Motor neuron (in vitro differentiated cells): ENCODE results near the gene KBTBD6. TPM values are rescaled to one million over a fixed set of nuclear protein-coding genes. Genes with fewer than 3 reads are reported as not detected.
"Not testable (repeated sequence)": the region's sequence is repeated elsewhere in the genome, so short reads cannot be mapped to it uniquely, and the experiment has no call there.

ENCODE experiments used
- ATAC-seq, 8 experiments: fragments of 200-7000 bp; cut with Tn5 transposase; replicated peaks in 6 of 8; 2 replicates each; pipeline ENCODE4 v1.8.0; 2021; ENCODE audit warnings: mild to moderate bottlenecking in 8 of 8, moderate library complexity in 8 of 8
- H3K27ac ChIP-seq, 2 donors: fragments of 250-450 bp; sonication (Bioruptor Pico); 2 replicates each; pipeline ENCODE4 v1.9.0; 2021; ENCODE audit warnings: antibody characterized with exemption in 2 of 2, mild to moderate bottlenecking in 2 of 2, moderate library complexity in 1 of 2
- H3K4me1 ChIP-seq, 2 donors: fragments of 250-450 bp; sonication (Bioruptor Pico); replicated peaks in 1 of 2; 2 replicates each; pipeline ENCODE4 v1.6.1; 2021; ENCODE audit warnings: antibody characterized with exemption in 2 of 2, mild to moderate bottlenecking in 2 of 2, moderate library complexity in 1 of 2
- H3K4me3 ChIP-seq, 5 donors: fragments of 250-450 bp; sonication (Bioruptor Pico); 2 replicates each; pipeline ENCODE4 v1.9.0; 2021; ENCODE audit warnings: antibody characterized with exemption in 5 of 5, mild to moderate bottlenecking in 5 of 5, moderate library complexity in 4 of 5
- WGBS, 10 experiments: fragments of 450-650 bp; shearing (Covaris generic); methylation state at CpG; one replicate each; pipeline ENCODE4 v1.0.0; 2022; 5-methylcytosine and 5-hydroxymethylcytosine counted together
- in situ Hi-C, 9 experiments: fragments of 400-800 bp; cut with MboI; loops; one replicate each; pipeline ENCODE4 v1.15.0; 2021; ENCODE audit warnings: low sequenced_read_pairs in 9 of 9, low pct_unique_long_range_greater_than_20kb in 2 of 9; ENCODE audit not compliant: unreplicated experiment in 9 of 9
- total RNA-seq, 8 experiments: library from RNA; unstranded; fragments of 300-600 nt; gene quantifications; 2 replicates each; pipeline versions ENCODE4 v1.2.3 to v1.2.4, GENCODE V29; 2022

KBTBD6 gene
- total RNA-seq, 8 experiments from 2014 or later, result 15.0 to 50.2 (median 24.2) TPM

GRCh38 chr13:41150058-41150457 lies 17.5 kb upstream of the KBTBD6 start:
- no peak overlapping the region for H3K4me3 ChIP-seq
- in situ Hi-C loops, result no loop called here
- no peak overlapping the region for H3K27ac ChIP-seq
- 25 to 100% (median 74%) methylated on average over 1 to 2 of the region's 2 CpGs; no CpG with 5 or more reads in 2 of the 10 experiments for WGBS, 10 experiments
- no peak for ATAC-seq
- no peaks in the 10 kb centered on the region for H3K4me1 ChIP-seq

- Histone ChIP-seq H3K27ac (no peak overlapping the region), H3K4me3 (no peak overlapping the region), H3K4me1 (no peaks in the 10 kb centered on the region)
- WGBS, 10 experiments, result 30 to 100% (median 85%) methylated on average over 1 to 3 of the region's 3 CpGs; no CpG with 5 or more reads in 2 of the 10 experiments
- in situ Hi-C loops, result no loop called here
- no peak for ATAC-seq
Observed at GRCh38 chr13:41148419-41149283, 16.0 kb upstream of the KBTBD6 start.

GRCh38 chr13:41145136-41145908 lies 12.7 kb upstream of the KBTBD6 start:
- Histone ChIP-seq H3K27ac (no peak overlapping the region), H3K4me1 (no peaks in the 10 kb centered on the region), H3K4me3 (no peak overlapping the region)
- in situ Hi-C loops, result no loop called here
- ATAC-seq, result peak in 3 of 8 experiments; percentile 46 to 94 (median 69)
- 0 to 95% (median 59%) methylated on average over 1 to 4 of the region's 4 CpGs; no CpG with 5 or more reads in 2 of the 10 experiments for WGBS, 10 experiments

- H3K4me1 ChIP-seq, result no peaks in the 10 kb centered on the region
- H3K4me3 ChIP-seq, result no peak overlapping the region
- ATAC-seq, result no peak
- no peak overlapping the region for H3K27ac ChIP-seq
- in situ Hi-C loops, result no loop called here
- 60 to 93% (median 83%) methylated on average over 1 to 2 of the region's 2 CpGs; no CpG with 5 or more reads in 3 of the 10 experiments for WGBS, 10 experiments
Observed at GRCh38 chr13:41144576-41144975, 12.0 kb upstream of the KBTBD6 start.

GRCh38 chr13:41139296-41139966 lies 6.8 kb upstream of the KBTBD6 start:
- ATAC-seq, result peak in 3 of 8 experiments; percentile 93 to 97 (median 94)
- WGBS, 10 experiments, result 0 to 96% (median 63%) methylated on average over 1 to 3 of the region's 3 CpGs
- H3K27ac ChIP-seq, result no peak overlapping the region
- in situ Hi-C loops, result no loop called here
- H3K4me3 ChIP-seq, result no peak overlapping the region
- no peaks in the 10 kb centered on the region for H3K4me1 ChIP-seq

GRCh38 chr13:41137951-41138350 lies 5.3 kb upstream of the KBTBD6 start:
- Histone ChIP-seq H3K4me1 (peaks cover 5 to 6% of the 10 kb centered on the region in 2 donors), H3K27ac (no peak overlapping the region), H3K4me3 (no peak overlapping the region)
- ATAC-seq, result no peak
- in situ Hi-C loops, result no loop called here
- WGBS, 10 experiments, result 93 to 100% (median 100%) methylated on average over 2 of the region's 2 CpGs; no CpG with 5 or more reads in 5 of the 10 experiments

- in situ Hi-C loops, result no loop called here
- ATAC-seq, result no peak
- H3K27ac ChIP-seq, result no peak overlapping the region
Observed at GRCh38 chr13:41137241-41137640, 4.6 kb upstream of the KBTBD6 start.

GRCh38 chr13:41136396-41137031 lies 3.9 kb upstream of the KBTBD6 start:
- H3K4me3 ChIP-seq, result no peak overlapping the region
- H3K4me1 ChIP-seq, result peaks cover 5 to 10% of the 10 kb centered on the region in 2 donors
- in situ Hi-C loops, result no loop called here
- no peak overlapping the region for H3K27ac ChIP-seq
- 75 to 100% (median 100%) methylated on average over 2 to 6 of the region's 9 CpGs; no CpG with 5 or more reads in 3 of the 10 experiments for WGBS, 10 experiments
- no peak for ATAC-seq

More at GRCh38 chr13:41137241-41137640, 4.6 kb upstream of the KBTBD6 start:
- WGBS, 10 experiments, result 58 to 100% (median 68%) methylated on average over 1 to 3 of the region's 3 CpGs
- no peak overlapping the region for H3K4me3 ChIP-seq
- peaks cover 5 to 6% of the 10 kb centered on the region in 2 donors for H3K4me1 ChIP-seq

- in situ Hi-C loops, result no loop called here
- 87 to 97% (median 94%) methylated on average over 2 to 6 of the region's 6 CpGs; no CpG with 5 or more reads in 2 of the 10 experiments for WGBS, 10 experiments
Observed at GRCh38 chr13:41133951-41134350, 1.3 kb upstream of the KBTBD6 start.

GRCh38 chr13:41131660-41132511 lies 716 bp downstream of the KBTBD6 start:
- Histone ChIP-seq H3K4me1 (peaks cover 33 to 42% of the 10 kb centered on the region in 2 donors), H3K4me3 (peak overlapping the region; percentile 54 to 77 (median 60)), H3K27ac (peak overlapping the region; percentile 76 to 84)
- 0 to 61% (median 0%) methylated on average over 1 to 10 of the region's 48 CpGs; no CpG with 5 or more reads in 6 of the 10 experiments for WGBS, 10 experiments
- peak; percentile 5 to 27 (median 18) for ATAC-seq
- in situ Hi-C loops, result not testable (repeated sequence)

More at GRCh38 chr13:41133951-41134350, 1.3 kb upstream of the KBTBD6 start:
- Histone ChIP-seq H3K4me3 (peak overlapping the region in 3 of 5 donors; percentile 54 to 77 (median 64)), H3K27ac (no peak overlapping the region), H3K4me1 (peaks cover 28 to 29% of the 10 kb centered on the region in 2 donors)
- no peak for ATAC-seq

- in situ Hi-C loops, H3K27ac ChIP-seq, ATAC-seq: not testable (repeated sequence)
- peaks cover 33 to 42% of the 10 kb centered on the region in 2 donors for H3K4me1 ChIP-seq
- peak overlapping the region; percentile 6 to 77 (median 56) for H3K4me3 ChIP-seq
- 67 to 100% (median 93%) methylated on average over 1 to 3 of the region's 4 CpGs; no CpG with 5 or more reads in 6 of the 10 experiments for WGBS, 10 experiments
Observed at GRCh38 chr13:41131189-41131588, 1.4 kb downstream of the KBTBD6 start.
